Keratinocyte (primary cell): ENCODE data around the gene CRYL1. TPM values are rescaled to one million over a fixed set of nuclear protein-coding genes. Genes with fewer than 3 reads are reported as not detected.

ENCODE experiments used
- DNase-seq: peaks from one replicate; pipeline ENCODE4 v3.0.0-alpha.2; 2011; ENCODE audit warnings: low read depth, missing footprints, low spot score
- FAIRE-seq: peaks from 2 replicates; lab custom pipeline; 2011; peaks lifted over from hg19 to GRCh38; lab: Jason Lieb, UNC
- H2AFZ ChIP-seq: 2 replicates; pipeline ENCODE4 v1.6.0; 2012; ENCODE audit warnings: low read length, control low read depth, inconsistent platforms; ENCODE audit not compliant: control insufficient read depth
- H3K27ac ChIP-seq: 2 replicates; pipeline ENCODE4 v1.5.1; 2011; ENCODE audit warnings: low read length; ENCODE audit not compliant: control insufficient read depth, insufficient read depth
- H3K27me3 ChIP-seq: 3 replicates; pipeline ENCODE4 v1.6.0; 2011; ENCODE audit warnings: low read length; ENCODE audit not compliant: control insufficient read depth, insufficient read depth; ENCODE audit errors: extremely low read depth
- H3K36me3 ChIP-seq, 2 experiments: 2 replicates in 1 of 2; 3 replicates in 1 of 2; pipeline ENCODE4 v1.5.1; 2011; ENCODE audit warnings: low read length in 2 of 2, mild to moderate bottlenecking in 1 of 2; ENCODE audit not compliant: control insufficient read depth in 2 of 2, insufficient read depth in 2 of 2; ENCODE audit errors: extremely low read depth in 1 of 2
- H3K4me1 ChIP-seq: 3 replicates; pipeline ENCODE4 v1.5.1; 2011; ENCODE audit warnings: low read length; ENCODE audit not compliant: control insufficient read depth, insufficient read depth; ENCODE audit errors: extremely low read depth
- H3K4me2 ChIP-seq: 3 replicates; pipeline ENCODE4 v1.6.0; 2011; ENCODE audit warnings: low read depth, low read length; ENCODE audit not compliant: control insufficient read depth, insufficient read depth; ENCODE audit errors: extremely low read depth
- H3K4me3 ChIP-seq, 3 experiments: fragments of 200-600 bp in 1 of 3; sonication (generic) in 1 of 3; 2 replicates in 2 of 3; 3 replicates in 1 of 3; pipeline ENCODE4 v1.5.1; 2011 to 2016; ENCODE audit warnings: low read length in 3 of 3, mild to moderate bottlenecking in 3 of 3, control low read depth in 2 of 3, inconsistent platforms in 1 of 3, low read depth in 1 of 3, mixed read lengths in 1 of 3, mixed run types in 1 of 3, moderate library complexity in 1 of 3; ENCODE audit not compliant: control insufficient read depth in 2 of 3, insufficient read depth in 2 of 3; ENCODE audit errors: extremely low read depth in 1 of 3
- H3K79me2 ChIP-seq: 2 replicates; pipeline ENCODE4 v1.6.0; 2012; ENCODE audit warnings: low read length; ENCODE audit not compliant: control insufficient read depth, insufficient read depth
- H3K9ac ChIP-seq: 3 replicates; pipeline ENCODE4 v1.6.0; 2011; ENCODE audit warnings: low read length; ENCODE audit not compliant: control insufficient read depth, insufficient read depth; ENCODE audit errors: extremely low read depth
- H3K9me1 ChIP-seq: 3 replicates; pipeline ENCODE4 v1.6.0; 2011; ENCODE audit warnings: low read length; ENCODE audit not compliant: control insufficient read depth, insufficient read depth; ENCODE audit errors: extremely low read depth
- H3K9me3 ChIP-seq: 2 replicates; pipeline ENCODE4 v1.5.1; 2012; ENCODE audit warnings: low read depth, low read length; ENCODE audit not compliant: control insufficient read depth
- H4K20me1 ChIP-seq: 3 replicates; pipeline ENCODE4 v1.6.0; 2011; ENCODE audit warnings: low read length; ENCODE audit not compliant: control insufficient read depth, insufficient read depth; ENCODE audit errors: extremely low read depth
- EZH2 ChIP-seq: IDR thresholded peaks from one replicate; pipeline ENCODE4 v1.6.1; 2012; ENCODE audit warnings: inconsistent platforms, mild to moderate bottlenecking, low read length, moderate library complexity
- dilution Hi-C: fragments of 300-500 bp; cut with MboI; formaldehyde crosslinking; loops from one replicate; pipeline ENCODE4 v1.7.0; 2020; ENCODE audit warnings: low sequenced_read_pairs; ENCODE audit not compliant: extremely low pct_ligation_motif_present
- polyA plus RNA-seq, 5 experiments: library from polyadenylated mRNA; depleted of rRNA in 3 of 5; stranded (reverse) in 3 of 5; stranded (forward) in 1 of 5; unstranded in 1 of 5; fragments of >200 nt; gene quantifications; 1 replicate in 1 of 5; 2 replicates in 3 of 5; 3 replicates in 1 of 5; pipeline versions ENCODE4 v1.2.1 to v1.2.3, GENCODE V29; 2011 to 2012; ENCODE audit warnings: missing spikeins in 2 of 5, low read depth in 1 of 5, low replicate concordance in 1 of 5
- TF ChIP-seq, protein P1 (sequence below), 3 experiments: IDR thresholded peaks in 1 of 3; conservative IDR thresholded peaks in 1 of 3; optimal IDR thresholded peaks in 1 of 3; 2 replicates in 2 of 3; 3 replicates in 1 of 3; pipeline versions ENCODE3 to v1.5.1; 2011; ENCODE audit warnings: low read length in 3 of 3, mild to moderate bottlenecking in 3 of 3, moderate library complexity in 2 of 3, control low read depth in 1 of 3, inconsistent platforms in 1 of 3; ENCODE audit not compliant: insufficient read depth in 2 of 3; ENCODE audit errors: extremely low read depth in 1 of 3

CRYL1 gene
- polyA plus RNA-seq, 1 donor (not counting 4 experiments of a cell fraction or from before 2014, with no cell fraction given) = 27.2 TPM

DNA sequence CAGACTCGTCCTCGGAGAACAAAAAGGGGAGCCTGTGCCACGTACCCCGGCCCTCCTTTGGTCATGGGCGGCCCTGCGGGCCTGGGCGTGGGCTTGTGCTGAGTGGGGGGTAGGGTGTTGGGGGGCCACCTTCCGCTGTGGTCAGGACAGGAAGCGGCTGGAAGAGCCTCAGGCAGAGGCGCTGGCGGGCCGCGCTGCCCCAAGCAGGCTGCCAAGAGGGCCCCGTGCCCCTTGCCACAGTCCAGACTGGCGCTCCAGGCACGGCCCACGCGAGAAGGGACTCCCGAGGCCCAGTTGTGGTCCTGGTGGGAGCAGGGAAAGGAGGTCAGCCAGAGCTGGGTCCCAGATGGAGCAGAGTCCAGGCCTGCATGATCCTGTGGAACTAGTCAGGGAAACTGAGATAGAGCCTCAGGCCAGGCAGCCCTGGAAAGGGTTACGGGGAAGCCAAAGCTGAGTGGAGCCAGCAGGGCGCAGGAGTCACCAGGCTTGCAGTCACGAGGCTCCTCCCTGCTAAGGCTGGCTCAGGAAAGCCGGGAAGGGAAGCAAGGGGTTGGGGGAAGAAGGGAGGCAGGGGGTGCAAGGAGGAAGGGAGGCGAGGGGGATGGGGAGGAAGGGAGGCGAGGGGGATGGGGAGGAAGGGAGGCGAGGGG, 135.0 kb downstream of the CRYL1 start:
- no peak overlapping the region for H2AFZ ChIP-seq
- H3K79me2 ChIP-seq = no peaks in the 10 kb centered on the region
- TF ChIP-seq, protein P1, sequence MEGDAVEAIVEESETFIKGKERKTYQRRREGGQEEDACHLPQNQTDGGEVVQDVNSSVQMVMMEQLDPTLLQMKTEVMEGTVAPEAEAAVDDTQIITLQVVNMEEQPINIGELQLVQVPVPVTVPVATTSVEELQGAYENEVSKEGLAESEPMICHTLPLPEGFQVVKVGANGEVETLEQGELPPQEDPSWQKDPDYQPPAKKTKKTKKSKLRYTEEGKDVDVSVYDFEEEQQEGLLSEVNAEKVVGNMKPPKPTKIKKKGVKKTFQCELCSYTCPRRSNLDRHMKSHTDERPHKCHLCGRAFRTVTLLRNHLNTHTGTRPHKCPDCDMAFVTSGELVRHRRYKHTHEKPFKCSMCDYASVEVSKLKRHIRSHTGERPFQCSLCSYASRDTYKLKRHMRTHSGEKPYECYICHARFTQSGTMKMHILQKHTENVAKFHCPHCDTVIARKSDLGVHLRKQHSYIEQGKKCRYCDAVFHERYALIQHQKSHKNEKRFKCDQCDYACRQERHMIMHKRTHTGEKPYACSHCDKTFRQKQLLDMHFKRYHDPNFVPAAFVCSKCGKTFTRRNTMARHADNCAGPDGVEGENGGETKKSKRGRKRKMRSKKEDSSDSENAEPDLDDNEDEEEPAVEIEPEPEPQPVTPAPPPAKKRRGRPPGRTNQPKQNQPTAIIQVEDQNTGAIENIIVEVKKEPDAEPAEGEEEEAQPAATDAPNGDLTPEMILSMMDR (optimal IDR thresholded peaks at IDR 0.05 in 1 of 3, IDR thresholded peaks at IDR 0.05 in 1 of 3, conservative IDR thresholded peaks at IDR 0.05 in 1 of 3; ENCODE audit: extremely low read depth in 1 of 3, insufficient read depth in 2 of 3, low read length in 3 of 3) = no peak
- no peak for TF ChIP-seq EZH2
- DNase-seq = no peak
- H3K9me3 ChIP-seq = no peaks in the 10 kb centered on the region
- no peaks in the 10 kb centered on the region for H3K9me1 ChIP-seq
- dilution Hi-C loops = loop anchor here (25.0 kb wide), 1 partner anchor 203 kb away; the partner anchor contains the start of gene GJB2
- H3K9ac ChIP-seq = no peak overlapping the region
- H3K36me3 ChIP-seq = no peaks in the 10 kb centered on the region
- no peak overlapping the region for H3K4me2 ChIP-seq
- H3K27ac ChIP-seq = no peak overlapping the region
- H3K27me3 ChIP-seq = no peaks in the 10 kb centered on the region
- H3K4me3 ChIP-seq = no peak overlapping the region
- no peak for FAIRE-seq
- H4K20me1 ChIP-seq = no peaks in the 10 kb centered on the region
- peaks cover 22% of the 10 kb centered on the region for H3K4me1 ChIP-seq

DNA sequence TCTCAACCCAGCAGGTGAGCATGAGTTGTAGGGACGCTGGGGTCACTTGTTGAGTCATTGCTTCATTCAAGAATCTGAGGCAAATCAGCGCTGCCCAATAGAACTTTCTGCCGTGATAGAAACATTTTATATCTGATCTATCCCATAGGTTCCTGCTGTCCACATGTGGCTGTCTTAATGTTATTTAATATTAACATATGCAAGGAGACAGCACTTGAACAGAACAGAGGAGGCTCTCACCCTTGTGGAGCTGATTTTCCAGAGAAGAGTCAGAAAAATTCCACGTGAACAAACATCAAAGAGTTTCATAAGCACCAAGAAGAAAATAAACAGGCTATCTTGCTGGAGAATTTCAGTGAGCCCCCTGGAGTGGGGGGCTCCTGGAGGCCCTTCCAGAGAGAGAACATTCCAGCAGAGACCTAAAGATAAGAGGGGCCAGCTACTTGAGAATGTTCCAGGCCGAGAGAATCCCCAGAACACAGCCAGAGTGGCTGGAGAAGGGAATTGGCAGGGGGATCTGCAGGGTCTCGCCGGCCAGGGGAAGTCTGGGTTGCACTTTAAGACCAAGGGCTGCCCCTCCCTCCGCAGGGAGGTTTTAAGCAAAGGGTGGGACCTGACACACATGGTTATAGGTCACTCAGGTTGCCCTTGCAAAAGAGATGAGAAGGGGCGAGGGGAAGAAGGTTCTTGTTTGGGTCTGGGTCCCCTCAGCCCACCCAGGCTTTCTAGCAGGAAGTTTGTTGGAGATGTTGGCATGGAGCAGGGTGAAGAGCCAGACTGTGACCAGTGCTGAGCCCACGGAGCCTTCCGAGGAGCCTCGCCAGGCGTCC, 135.7 kb downstream of the CRYL1 start:
- no peak overlapping the region for H3K27ac ChIP-seq
- H3K9ac ChIP-seq = no peak overlapping the region
- no peaks in the 10 kb centered on the region for H3K36me3 ChIP-seq
- no peaks in the 10 kb centered on the region for H3K9me3 ChIP-seq
- H4K20me1 ChIP-seq = no peaks in the 10 kb centered on the region
- H2AFZ ChIP-seq = no peak overlapping the region
- TF ChIP-seq, protein P1 (optimal IDR thresholded peaks at IDR 0.05 in 1 of 3, IDR thresholded peaks at IDR 0.05 in 1 of 3, conservative IDR thresholded peaks at IDR 0.05 in 1 of 3; ENCODE audit: extremely low read depth in 1 of 3, insufficient read depth in 2 of 3, low read length in 3 of 3) = no peak
- no peak for TF ChIP-seq EZH2
- H3K27me3 ChIP-seq = no peaks in the 10 kb centered on the region
- no peak overlapping the region for H3K4me3 ChIP-seq
- H3K9me1 ChIP-seq = no peaks in the 10 kb centered on the region
- DNase-seq = no peak
- H3K79me2 ChIP-seq = no peaks in the 10 kb centered on the region
- dilution Hi-C loops = loop anchor here (25.0 kb wide), 1 partner anchor 203 kb away; the partner anchor contains the start of gene GJB2
- FAIRE-seq = no peak
- peaks cover 22% of the 10 kb centered on the region for H3K4me1 ChIP-seq
- H3K4me2 ChIP-seq = no peak overlapping the region
